Measurements from ENCODE around the gene PTH2.

DNA sequence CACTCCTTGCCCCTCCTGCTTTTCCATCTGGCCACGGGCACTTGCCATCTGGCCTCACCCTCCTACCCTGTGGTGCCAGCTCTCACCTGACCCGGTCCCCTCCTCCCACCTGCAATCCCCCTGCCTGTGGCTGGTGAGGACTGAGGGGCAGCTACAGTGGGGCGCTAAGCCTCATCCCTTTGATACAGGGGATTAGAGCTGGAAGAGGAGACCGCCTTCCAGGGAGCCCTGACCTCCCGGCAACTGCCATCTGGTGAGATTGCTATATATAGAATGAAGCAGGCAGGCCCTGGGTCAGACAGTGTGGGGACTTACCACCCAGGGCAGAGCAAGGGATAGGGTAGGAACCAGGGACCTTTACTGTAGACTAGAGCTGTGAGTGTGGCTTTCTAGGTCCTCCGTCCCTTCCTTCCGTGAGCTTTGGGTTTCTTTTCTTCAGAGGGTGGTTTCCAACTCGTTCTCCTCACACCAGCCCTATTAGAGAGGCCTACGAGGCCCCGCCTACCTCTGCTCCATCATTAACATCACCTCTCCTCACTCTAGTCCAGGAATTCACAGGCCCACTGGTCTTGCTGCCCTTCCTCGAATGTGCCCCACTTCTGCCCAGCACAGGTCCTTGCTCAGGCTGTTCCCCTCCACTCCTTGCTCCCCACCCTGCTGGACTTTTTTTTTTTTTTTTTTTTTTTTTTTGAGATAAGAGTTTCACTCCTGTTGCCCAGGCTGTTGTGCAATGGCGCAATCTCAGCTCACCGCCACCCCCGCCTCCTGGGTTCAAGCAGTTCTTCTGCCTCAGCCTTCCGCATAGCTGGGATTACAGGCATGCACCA, 27.4 kb downstream of the PTH2 start:
- no peak for TF ChIP-seq POLR2A (IDR thresholded peaks at IDR 0.05)
- TF ChIP-seq, protein P1, sequence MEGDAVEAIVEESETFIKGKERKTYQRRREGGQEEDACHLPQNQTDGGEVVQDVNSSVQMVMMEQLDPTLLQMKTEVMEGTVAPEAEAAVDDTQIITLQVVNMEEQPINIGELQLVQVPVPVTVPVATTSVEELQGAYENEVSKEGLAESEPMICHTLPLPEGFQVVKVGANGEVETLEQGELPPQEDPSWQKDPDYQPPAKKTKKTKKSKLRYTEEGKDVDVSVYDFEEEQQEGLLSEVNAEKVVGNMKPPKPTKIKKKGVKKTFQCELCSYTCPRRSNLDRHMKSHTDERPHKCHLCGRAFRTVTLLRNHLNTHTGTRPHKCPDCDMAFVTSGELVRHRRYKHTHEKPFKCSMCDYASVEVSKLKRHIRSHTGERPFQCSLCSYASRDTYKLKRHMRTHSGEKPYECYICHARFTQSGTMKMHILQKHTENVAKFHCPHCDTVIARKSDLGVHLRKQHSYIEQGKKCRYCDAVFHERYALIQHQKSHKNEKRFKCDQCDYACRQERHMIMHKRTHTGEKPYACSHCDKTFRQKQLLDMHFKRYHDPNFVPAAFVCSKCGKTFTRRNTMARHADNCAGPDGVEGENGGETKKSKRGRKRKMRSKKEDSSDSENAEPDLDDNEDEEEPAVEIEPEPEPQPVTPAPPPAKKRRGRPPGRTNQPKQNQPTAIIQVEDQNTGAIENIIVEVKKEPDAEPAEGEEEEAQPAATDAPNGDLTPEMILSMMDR (IDR thresholded peaks at IDR 0.05), result no peak

All from uterus (tissue), 2 donors.